IMR-90 (cell line): ENCODE results near the gene SRCAP. TPM values are rescaled to one million over a fixed set of nuclear protein-coding genes. Genes with fewer than 3 reads are reported as not detected.

ENCODE experiments used
- ATAC-seq: fragments of 200-7000 bp; cut with Tn5 transposase; 2 replicates; pipeline ENCODE4 v1.9.1; 2020; ENCODE audit warnings: low read depth, mild to moderate bottlenecking, moderate library complexity
- BruUV-seq: library from RNA; stranded (reverse); fragments of 400-500 nt; replicated peaks from 2 replicates; lab custom pipeline; 2021; lab: Mats Ljungman, UMichigan
- CTCF ChIA-PET: fragments of 300-600 bp; formaldehyde crosslinking; extraction: SDS; loops from one replicate; lab custom pipeline; 2021; ENCODE audit warnings: antibody characterized with exemption; lab: Yijun Ruan, JAX
- POLR2A ChIA-PET: fragments of 300-600 bp; sonication (Branson Sonifier 250); formaldehyde crosslinking; loops from one replicate; lab custom pipeline; 2022; ENCODE audit warnings: antibody characterized with exemption; ENCODE audit not compliant: unreplicated experiment; lab: Charles Lee
- DNase-seq: peaks from one replicate; pipeline ENCODE4 v3.0.0; 2013
- H2AFZ ChIP-seq: replicated peaks from 2 replicates; pipeline ENCODE3; 2013; ENCODE audit warnings: low read length, mild to moderate bottlenecking; ENCODE audit not compliant: poor library complexity
- H2AK5ac ChIP-seq: 2 replicates; pipeline ENCODE4 v1.6.1; 2013; ENCODE audit warnings: low read depth, low read length, inconsistent platforms
- H2AK9ac ChIP-seq: replicated peaks from 2 replicates; pipeline ENCODE3; 2013; ENCODE audit warnings: mild to moderate bottlenecking, low read depth, low read length, moderate library complexity; ENCODE audit not compliant: poor library complexity
- H2BK120ac ChIP-seq: 2 replicates; pipeline ENCODE4 v1.6.1; 2013; ENCODE audit warnings: low read depth, low read length, inconsistent platforms
- H2BK15ac ChIP-seq: 3 replicates; pipeline ENCODE4 v1.6.1; 2013; ENCODE audit warnings: low read depth, low read length, inconsistent platforms
- H2BK20ac ChIP-seq: 2 replicates; pipeline ENCODE4 v1.6.1; 2013; ENCODE audit warnings: low read depth, mild to moderate bottlenecking, inconsistent platforms, low read length, moderate library complexity
- H2BK5ac ChIP-seq: 2 replicates; pipeline ENCODE4 v1.6.1; 2013; ENCODE audit warnings: mild to moderate bottlenecking, low read depth, low read length, inconsistent platforms; ENCODE audit not compliant: poor library complexity, severe bottlenecking
- H3K14ac ChIP-seq: replicated peaks from 2 replicates; pipeline ENCODE4 v1.6.1; 2013; ENCODE audit warnings: low read depth, low read length, inconsistent platforms
- H3K18ac ChIP-seq: 2 replicates; pipeline ENCODE4 v1.6.1; 2013; ENCODE audit warnings: low read depth, low read length, control low read depth
- H3K23ac ChIP-seq: 2 replicates; pipeline ENCODE4 v1.6.1; 2013; ENCODE audit warnings: low read depth, low read length, inconsistent platforms
- H3K27ac ChIP-seq: 2 replicates; pipeline ENCODE4 v1.5.1; 2013; ENCODE audit warnings: mild to moderate bottlenecking, control low read depth, low read length; ENCODE audit not compliant: insufficient read depth
- H3K27me3 ChIP-seq: 2 replicates; pipeline ENCODE4 v1.6.1; 2013; ENCODE audit warnings: low read length; ENCODE audit not compliant: control insufficient read depth, insufficient read depth
- H3K36me3 ChIP-seq: 2 replicates; pipeline ENCODE4 v1.6.1; 2013; ENCODE audit warnings: low read length, mixed read lengths; ENCODE audit not compliant: control insufficient read depth, insufficient read depth
- H3K4ac ChIP-seq: 2 replicates; pipeline ENCODE4 v1.6.1; 2013; ENCODE audit warnings: low read depth, low read length, inconsistent platforms
- H3K4me1 ChIP-seq: 2 replicates; pipeline ENCODE4 v1.6.1; 2013; ENCODE audit warnings: low read length, mixed read lengths; ENCODE audit not compliant: control insufficient read depth, insufficient read depth
- H3K4me2 ChIP-seq: 2 replicates; pipeline ENCODE4 v1.6.1; 2013; ENCODE audit warnings: low read depth, mild to moderate bottlenecking, control low read depth, low read length, moderate library complexity
- H3K4me3 ChIP-seq: 2 replicates; pipeline ENCODE4 v1.5.1; 2013; ENCODE audit warnings: low read depth, mild to moderate bottlenecking, control low read depth, low read length, moderate library complexity; ENCODE audit not compliant: insufficient read depth
- H3K56ac ChIP-seq: 2 replicates; pipeline ENCODE4 v1.6.1; 2013; ENCODE audit warnings: low read length, inconsistent platforms; ENCODE audit not compliant: insufficient read depth; ENCODE audit errors: extremely low read depth
- H3K79me1 ChIP-seq, 2 experiments: 2 replicates each; pipeline ENCODE4 v1.6.1; 2013; ENCODE audit warnings: low read length in 2 of 2, inconsistent platforms in 1 of 2, low read depth in 1 of 2
- H3K9ac ChIP-seq: 2 replicates; pipeline ENCODE4 v1.6.1; 2013; ENCODE audit warnings: low read depth, low read length, control low read depth
- H3K9me1 ChIP-seq: 2 replicates; pipeline ENCODE4 v1.6.1; 2013; ENCODE audit warnings: low read length, inconsistent platforms; ENCODE audit not compliant: insufficient read depth
- H3K9me3 ChIP-seq: 2 replicates; pipeline ENCODE4 v1.6.1; 2013; ENCODE audit warnings: low read length; ENCODE audit not compliant: control insufficient read depth, insufficient read depth
- H4K20me1 ChIP-seq: 2 replicates; pipeline ENCODE4 v1.6.1; 2013; ENCODE audit warnings: low read length, inconsistent platforms; ENCODE audit not compliant: insufficient read depth
- H4K5ac ChIP-seq: 2 replicates; pipeline ENCODE4 v1.6.1; 2013; ENCODE audit warnings: mild to moderate bottlenecking, low read depth, low read length, control low read depth
- H4K8ac ChIP-seq, 2 experiments: 2 replicates each; pipeline ENCODE4 v1.6.1; 2013; ENCODE audit warnings: low read depth in 2 of 2, low read length in 2 of 2, control low read depth in 1 of 2, inconsistent platforms in 1 of 2
- H4K91ac ChIP-seq: 2 replicates; pipeline ENCODE4 v1.6.1; 2013; ENCODE audit warnings: low read depth, low read length, inconsistent platforms; ENCODE audit not compliant: insufficient read depth
- CHD1 ChIP-seq: IDR thresholded peaks from 2 replicates; pipeline ENCODE4 v1.6.1; 2012; ENCODE audit warnings: low read depth, low read length, improper control_type of control experiment
- MAFK ChIP-seq: IDR thresholded peaks from 2 replicates; pipeline ENCODE4 v1.6.1; 2012; ENCODE audit warnings: low read depth, low read length, improper control_type of control experiment
- MAZ ChIP-seq: IDR thresholded peaks from 2 replicates; pipeline ENCODE4 v1.6.1; 2012; ENCODE audit warnings: low read depth, mild to moderate bottlenecking, low read length, improper control_type of control experiment, moderate library complexity, borderline replicate concordance
- MXI1 ChIP-seq: IDR thresholded peaks from 2 replicates; pipeline ENCODE4 v1.6.1; 2012; ENCODE audit warnings: low read depth, mild to moderate bottlenecking, low read length, moderate library complexity, borderline replicate concordance
- RAD21 ChIP-seq: IDR thresholded peaks from 2 replicates; pipeline ENCODE4 v1.6.1; 2012; ENCODE audit warnings: low read length, improper control_type of control experiment
- RCOR1 ChIP-seq: IDR thresholded peaks from 2 replicates; pipeline ENCODE4 v1.6.1; 2012; ENCODE audit warnings: mild to moderate bottlenecking, low read length, improper control_type of control experiment; ENCODE audit not compliant: insufficient replicate concordance
- WGBS, 2 experiments: methylation state at CpG; one replicate each; pipeline versions ENCODE4 v1.1.5 to v1.1.7; 2013; ENCODE audit warnings: missing lambda C conversion rate in 2 of 2; ENCODE audit not compliant: insufficient read length in 1 of 2; ENCODE audit errors: extremely low coverage in 2 of 2; 5-methylcytosine and 5-hydroxymethylcytosine counted together
- dilution Hi-C: fragments of 300-500 bp; cut with HindIII; formaldehyde crosslinking; loops from one replicate; pipeline ENCODE4 v1.14.3; 2018; ENCODE audit warnings: low sequenced_read_pairs; ENCODE audit not compliant: unreplicated experiment
- in situ Hi-C: fragments of 300-500 bp; cut with MboI; formaldehyde crosslinking; loops from 3 replicates; pipeline ENCODE4 v1.14.3; 2019; ENCODE audit warnings: low sequenced_read_pairs, inconsistent platforms, mixed read lengths
- intact Hi-C: fragments of 100-400 bp; cut with micrococcal nuclease; formaldehyde crosslinking; loops from 2 replicates; pipeline ENCODE4 v1.10.0; 2022
- polyA plus RNA-seq, 3 experiments: library from polyadenylated mRNA; depleted of rRNA; stranded (reverse); fragments of >200 nt; gene quantifications; 2 replicates each; pipeline ENCODE4 v1.2.3, GENCODE V29; 2012; ENCODE audit warnings: low replicate concordance in 1 of 3
- total RNA-seq: library from RNA; depleted of rRNA; stranded (reverse); fragments of >200 nt; gene quantifications from 2 replicates; pipeline ENCODE4 v1.2.3, GENCODE V29; 2012
- TF ChIP-seq, protein P1 (sequence below): fragments of 150-350 bp; IDR thresholded peaks from 2 replicates; pipeline ENCODE4 v1.6.1; 2017; ENCODE audit warnings: mild to moderate bottlenecking, antibody characterized with exemption, low read length, low read depth

Gene SRCAP
- total and polyA plus RNA-seq, 2 of the 4 experiments (the other 2 are of a cell fraction): 4.5 to 8.2 TPM

DNA sequence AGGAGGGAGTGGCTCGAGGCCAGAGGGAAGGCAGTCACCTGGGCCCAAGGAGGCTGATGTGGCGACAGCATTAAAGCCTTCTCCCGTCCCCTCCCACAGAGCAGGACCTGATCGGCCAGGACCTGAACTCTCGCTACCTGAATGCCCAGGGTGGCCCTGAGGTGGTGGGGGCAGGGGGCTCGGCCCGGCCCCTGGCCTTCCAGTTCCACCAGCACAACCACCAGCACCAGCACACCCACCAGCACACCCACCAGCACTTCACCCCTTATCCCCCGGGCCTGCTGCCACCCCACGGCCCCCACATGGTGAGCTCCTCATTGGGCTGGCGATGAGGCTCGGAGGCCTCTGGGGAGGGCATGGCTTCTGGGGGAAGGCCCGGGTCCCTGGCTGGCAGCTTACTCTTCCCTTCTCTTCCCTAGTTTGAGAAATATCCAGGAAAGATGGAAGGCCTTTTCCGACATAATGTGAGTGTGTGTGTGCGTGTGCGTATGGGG lies 34.3 kb upstream of the SRCAP start:
- ATAC-seq (no peak), DNase-seq (no peak)
- Histone ChIP-seq H3K4me2 (no peak overlapping the region), H3K9ac (no peak overlapping the region), H2BK5ac (no peak overlapping the region), H4K5ac (no peak overlapping the region), H3K36me3 (peaks cover 83% of the 10 kb centered on the region), H3K79me1 (peaks cover 45 to 72% of the 10 kb centered on the region in 2 experiments), H3K9me1 (peaks cover 10% of the 10 kb centered on the region; the same call in 1 of the 2 replicates), H3K56ac (no peak overlapping the region), H3K4ac (no peak overlapping the region), H3K9me3 (no peaks in the 10 kb centered on the region), H4K20me1 (peaks cover 54% of the 10 kb centered on the region), H3K14ac (no peak overlapping the region), H3K27ac (no peak overlapping the region), H2AFZ (no peak overlapping the region), H3K18ac (no peak overlapping the region), H2BK20ac (no peak overlapping the region), H3K27me3 (no peaks in the 10 kb centered on the region), H2AK9ac (no peak overlapping the region), H2BK15ac (no peak overlapping the region), H4K8ac (no peak overlapping the region), H2AK5ac (no peak overlapping the region), H3K4me1 (peaks cover 8% of the 10 kb centered on the region; the same call in 1 of the 2 replicates), H3K4me3 (no peak overlapping the region), H4K91ac (no peak overlapping the region), H3K23ac (no peak overlapping the region), H2BK120ac (no peak overlapping the region)
- intact Hi-C loops: no loop called here
- ChIA-PET POLR2A (no interaction called here), CTCF (no interaction called here)
- WGBS, 2 experiments: no CpG with 5 or more reads among the region's 15 CpGs
- TF ChIP-seq RAD21: no peak
- TF ChIP-seq MAFK: no peak
- TF ChIP-seq, protein P1, sequence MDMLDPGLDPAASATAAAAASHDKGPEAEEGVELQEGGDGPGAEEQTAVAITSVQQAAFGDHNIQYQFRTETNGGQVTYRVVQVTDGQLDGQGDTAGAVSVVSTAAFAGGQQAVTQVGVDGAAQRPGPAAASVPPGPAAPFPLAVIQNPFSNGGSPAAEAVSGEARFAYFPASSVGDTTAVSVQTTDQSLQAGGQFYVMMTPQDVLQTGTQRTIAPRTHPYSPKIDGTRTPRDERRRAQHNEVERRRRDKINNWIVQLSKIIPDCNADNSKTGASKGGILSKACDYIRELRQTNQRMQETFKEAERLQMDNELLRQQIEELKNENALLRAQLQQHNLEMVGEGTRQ: no peak
- no peak for TF ChIP-seq RCOR1
- no peak for TF ChIP-seq MXI1
- no peak for TF ChIP-seq CHD1
- no peak for TF ChIP-seq MAZ
- BruUV-seq: no TSS peak
- dilution Hi-C loops: no loop called here
- in situ Hi-C loops: no loop called here
